GM21529 (cell line): ENCODE data around the gene AHNAK2.

ENCODE experiments used
- ATAC-seq: cut with Tn5 transposase; IDR thresholded peaks from one replicate; pipeline ENCODE4 v1.9.1; 2021; ENCODE audit not compliant: unreplicated experiment

AHNAK2 gene

DNA sequence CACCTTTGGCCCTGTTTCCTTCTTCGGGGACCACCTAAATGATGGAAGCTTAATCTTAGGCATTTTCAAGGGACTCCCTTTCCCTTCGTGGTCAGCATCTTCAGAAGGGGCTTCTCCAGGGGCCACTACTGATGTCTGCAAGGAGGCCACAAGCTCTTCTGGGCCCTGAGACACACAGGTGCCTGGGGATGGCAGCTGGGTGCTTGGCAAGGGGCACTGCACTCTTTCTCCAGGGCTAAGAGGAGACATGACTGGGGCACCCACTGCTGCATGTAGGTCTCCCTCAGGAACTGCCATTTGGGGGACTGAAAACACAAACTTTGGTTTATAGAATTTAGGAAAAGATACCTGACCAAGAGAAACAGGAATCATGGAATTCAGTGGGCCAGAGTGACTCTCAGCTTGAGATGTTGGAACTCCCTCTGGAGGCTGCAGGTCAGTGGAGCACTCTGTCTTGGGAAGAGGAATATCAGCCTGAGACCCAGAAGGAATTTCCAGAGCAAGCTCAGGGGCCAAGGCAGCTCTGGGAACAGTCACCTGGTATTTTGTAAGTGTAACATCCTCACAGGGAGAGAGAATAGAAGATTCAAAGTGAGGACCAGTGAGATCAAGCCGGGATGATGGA is 37.5 kb downstream of the AHNAK2 start:
- no peak for ATAC-seq

GRCh38 chr14:104939666-104940410 is 38.3 kb downstream of the AHNAK2 start:
- ATAC-seq = no peak

DNA sequence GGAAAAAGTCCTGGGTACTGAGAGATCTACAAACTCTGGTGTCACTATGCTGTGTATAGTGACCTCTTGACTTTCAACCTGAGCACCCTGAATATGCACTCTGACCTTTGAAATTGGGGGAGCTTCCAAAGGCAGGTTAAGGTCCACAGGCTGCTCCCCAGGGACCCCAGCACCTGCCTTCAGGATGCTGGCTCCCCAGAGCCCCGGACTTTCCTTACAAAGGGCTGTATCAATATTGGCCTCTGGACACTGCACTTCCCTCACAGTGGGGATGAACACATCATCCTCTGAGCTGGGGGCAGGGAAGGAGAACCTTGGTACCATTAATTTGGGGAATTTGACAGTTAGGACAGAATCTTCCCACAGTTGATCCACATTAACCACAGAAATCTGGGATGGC is 39.2 kb downstream of the AHNAK2 start:
- no peak for ATAC-seq

GRCh38 chr14:104938436-104938835 is 39.7 kb downstream of the AHNAK2 start:
- no peak for ATAC-seq

GRCh38 chr14:104937694-104938365 is 40.3 kb downstream of the AHNAK2 start:
- no peak for ATAC-seq

DNA sequence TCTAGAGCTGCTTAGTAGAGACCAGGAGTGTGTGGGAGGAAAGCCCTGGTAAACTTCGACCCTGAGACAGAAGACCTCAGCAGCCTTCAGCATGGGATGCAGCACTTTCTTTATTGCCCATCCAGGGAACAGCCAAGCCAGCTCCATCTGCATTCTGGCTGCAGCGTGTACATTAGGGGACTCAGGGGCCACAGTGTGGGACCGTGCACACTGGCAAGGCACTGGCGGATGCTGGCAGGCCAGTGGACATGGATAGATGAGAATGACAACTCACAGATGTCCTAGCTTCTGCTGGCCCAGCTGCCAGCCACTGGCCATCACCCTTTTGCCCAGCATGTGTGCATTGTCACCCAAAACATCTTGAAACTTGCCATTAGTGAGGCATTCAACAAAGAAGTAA is 41.0 kb downstream of the AHNAK2 start:
- ATAC-seq = no peak

DNA sequence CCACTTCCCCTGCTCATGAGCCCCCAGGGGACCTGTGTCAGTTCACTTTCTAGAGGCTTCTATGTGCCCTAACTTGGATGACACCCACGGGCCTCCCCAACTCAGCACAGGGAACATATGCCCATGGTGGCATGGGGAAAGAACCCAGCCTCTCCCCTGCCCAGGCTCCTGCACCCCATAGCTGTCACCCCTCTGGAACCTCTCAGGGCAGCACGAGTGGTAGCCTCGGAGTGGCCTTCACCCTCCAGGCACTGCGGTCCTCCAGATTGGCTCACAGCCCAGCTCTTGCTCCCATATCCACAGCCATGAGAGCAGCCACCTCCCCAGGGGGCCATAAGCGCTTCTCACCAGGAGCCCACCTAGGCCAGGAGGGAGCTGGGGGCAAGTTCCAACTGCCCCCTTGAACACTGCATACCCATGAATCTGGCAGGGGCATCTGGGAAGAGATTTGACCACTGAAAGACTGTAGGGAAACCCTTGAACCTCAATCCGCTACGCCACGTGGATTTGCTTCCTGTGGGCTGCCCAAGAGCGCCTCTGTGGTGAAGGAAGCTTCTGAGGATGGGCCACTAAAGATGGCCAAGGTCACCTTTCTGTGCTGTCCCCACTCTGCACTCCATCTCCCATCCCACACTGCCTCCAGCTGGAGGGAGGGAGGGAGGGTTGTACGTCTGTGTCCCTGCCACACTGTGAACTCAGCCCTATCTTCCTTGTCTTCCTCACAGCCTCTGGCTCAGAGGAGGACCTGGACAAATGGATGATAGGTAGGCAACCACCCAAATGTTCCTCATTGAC is 41.6 kb downstream of the AHNAK2 start:
- ATAC-seq = no peak

GRCh38 chr14:104935955-104936354 is 42.2 kb downstream of the AHNAK2 start:
- ATAC-seq = no peak

DNA sequence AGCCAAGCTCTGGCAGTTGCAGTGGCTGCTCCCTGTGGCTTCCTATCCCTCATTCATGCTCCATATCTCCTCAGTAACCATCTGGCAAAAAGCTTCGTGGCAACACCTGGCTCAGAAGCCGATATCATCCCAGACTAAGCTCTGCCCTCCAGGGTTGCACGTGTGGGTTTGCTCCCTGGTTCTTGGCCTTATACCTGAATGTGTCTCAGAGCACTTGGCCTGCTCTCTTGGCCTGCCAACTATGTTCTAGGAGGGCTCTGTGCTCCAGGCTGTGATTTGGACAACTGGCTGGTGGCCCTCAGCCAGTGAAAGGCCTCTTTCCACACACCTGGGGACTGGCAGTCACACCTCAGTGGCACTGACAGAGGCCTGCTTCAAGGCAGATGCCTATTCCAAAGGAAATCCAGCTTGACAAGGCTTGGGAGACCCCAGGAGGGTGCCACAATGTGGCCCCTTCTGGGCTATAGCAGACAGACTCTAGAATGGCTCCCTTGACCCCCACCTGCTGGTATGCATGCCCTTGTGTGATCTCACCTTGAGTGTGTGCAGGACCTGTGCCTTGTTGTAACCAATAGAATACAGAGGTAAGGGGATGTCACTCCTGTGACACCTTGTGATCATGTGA is 43.0 kb downstream of the AHNAK2 start:
- no peak for ATAC-seq

GRCh38 chr14:104933746-104934733 is 44.1 kb downstream of the AHNAK2 start:
- no peak for ATAC-seq

GRCh38 chr14:104932676-104933631 is 45.2 kb downstream of the AHNAK2 start:
- peak; percentile 51 for ATAC-seq

GRCh38 chr14:104931771-104932675 is 46.2 kb downstream of the AHNAK2 start:
- no peak for ATAC-seq

- ATAC-seq = no peak
These were observed 46.8 kb downstream of the AHNAK2 start for GRCh38 chr14:104931304-104931770.

DNA sequence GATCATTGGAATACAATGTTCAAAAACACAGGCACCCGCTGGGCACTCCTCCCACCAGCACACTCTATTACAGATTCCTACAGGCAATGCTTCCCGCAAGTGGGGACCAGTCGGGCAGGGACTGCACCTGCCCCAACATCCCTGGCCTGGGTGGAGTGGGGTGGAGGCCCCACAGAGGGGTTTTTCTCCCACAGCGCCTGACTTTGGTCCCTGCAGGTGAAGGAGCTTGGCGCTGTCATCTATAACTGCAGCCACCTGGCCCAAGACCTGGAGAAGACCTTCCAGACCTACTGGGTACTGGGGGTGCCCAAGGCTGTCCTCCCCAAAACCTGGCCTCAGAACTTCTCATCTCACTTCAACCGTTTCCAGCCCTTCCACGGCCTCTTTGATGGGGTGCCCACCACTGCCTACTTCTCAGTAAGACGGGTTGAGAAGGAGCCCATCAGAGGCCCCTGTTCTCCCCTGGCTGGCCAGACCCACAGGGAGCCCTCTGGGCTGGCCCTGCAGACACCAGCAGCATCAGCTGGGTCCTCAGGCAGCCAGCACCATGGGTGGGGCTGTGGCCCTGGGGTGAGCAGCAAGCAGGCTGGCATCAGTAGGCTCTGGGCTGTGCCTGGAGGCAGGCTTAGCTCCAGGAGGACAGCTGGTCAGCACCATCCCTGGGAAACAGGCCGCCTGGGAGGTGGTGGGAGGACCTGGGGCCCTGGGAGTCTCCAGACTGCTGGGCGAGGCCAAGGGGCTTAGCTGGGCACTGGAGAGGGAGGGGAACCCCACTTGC is 47.5 kb downstream of the AHNAK2 start:
- ATAC-seq = no peak

GRCh38 chr14:104929268-104930230 is 48.6 kb downstream of the AHNAK2 start:
- no peak for ATAC-seq
